Fibroblast of peridontal ligament (primary cell): ENCODE measurements around the gene NUSAP1.
"Not testable (repeated sequence)": the region's sequence is repeated elsewhere in the genome, so short reads cannot be mapped to it uniquely, and the experiment has no call there.

Source experiments
- DNase-seq: peaks from one replicate; pipeline ENCODE4 v3.0.0-alpha.2; 2010; ENCODE audit errors: extremely low read depth

NUSAP1 gene

GRCh38 chr15:41332194-41333025 lies at the start of gene NUSAP1, which contains the start of gene OIP5:
Gene NUSAP1 (plus strand): TSS chr15:41332881. CDS start chr15:41332958, 77 bp downstream.
Gene OIP5 (minus strand): TSS chr15:41332591. CDS start chr15:41332561, 30 bp downstream.
- peak; percentile 100 for DNase-seq

GRCh38 chr15:41282980-41283652 lies 49.6 kb upstream of the NUSAP1 start:
- DNase-seq, result not testable (repeated sequence)

- peak; percentile 99 for DNase-seq
Measured at GRCh38 chr15:41283653-41284426, 48.8 kb upstream of the NUSAP1 start.

GRCh38 chr15:41284427-41285177 lies 48.1 kb upstream of the NUSAP1 start:
- peak; percentile 31 for DNase-seq

- no peak for DNase-seq
Measured at GRCh38 chr15:41285285-41285684, 47.4 kb upstream of the NUSAP1 start.

GRCh38 chr15:41286665-41287333 lies 45.9 kb upstream of the NUSAP1 start:
- DNase-seq, result peak; percentile 19

GRCh38 chr15:41288464-41288863 lies 44.2 kb upstream of the NUSAP1 start:
- DNase-seq, result no peak

GRCh38 chr15:41289953-41290352 lies 42.7 kb upstream of the NUSAP1 start:
- DNase-seq, result no peak

GRCh38 chr15:41291065-41291631 lies 41.5 kb upstream of the NUSAP1 start:
- DNase-seq, result no peak

- no peak for DNase-seq
Measured at GRCh38 chr15:41292521-41292920, 40.2 kb upstream of the NUSAP1 start.

- not testable (repeated sequence) for DNase-seq
Measured at GRCh38 chr15:41301139-41301538, 31.5 kb upstream of the NUSAP1 start.

GRCh38 chr15:41301587-41301986 lies 31.1 kb upstream of the NUSAP1 start:
- DNase-seq, result no peak

GRCh38 chr15:41304149-41304770 lies 28.4 kb upstream of the NUSAP1 start:
- no peak for DNase-seq

GRCh38 chr15:41307679-41308078 lies 25.0 kb upstream of the NUSAP1 start:
- no peak for DNase-seq

- DNase-seq, result no peak
Measured at GRCh38 chr15:41309226-41309905, 23.3 kb upstream of the NUSAP1 start.

- not testable (repeated sequence) for DNase-seq
Measured at GRCh38 chr15:41320805-41321330, 11.8 kb upstream of the NUSAP1 start.

GRCh38 chr15:41323611-41324010 lies 9.1 kb upstream of the NUSAP1 start:
- DNase-seq, result no peak

- DNase-seq, result no peak
Measured at GRCh38 chr15:41331281-41331680, 1.4 kb upstream of the NUSAP1 start.

GRCh38 chr15:41331833-41332193 lies 868 bp upstream of the NUSAP1 start:
- peak; percentile 49 for DNase-seq
